Activated T-cell treated with anti-CD3 and anti-CD28 coated beads, Interleukin-2, amount 50 U/mL, for 4 hours (primary cell): ENCODE data around the gene ZNF385C. TPM values are rescaled to one million over a fixed set of nuclear protein-coding genes. Genes with fewer than 3 reads are reported as not detected.
A peak's percentile ranks its signal among the peaks of the same experiment; 100 is the strongest.

ENCODE experiments used
- ATAC-seq, 2 donors: fragments of 200-7000 bp; cut with Tn5 transposase; one replicate each; pipeline ENCODE4 v1.10.0; 2021
- DNase-seq: peaks from one replicate; pipeline ENCODE4 v3.0.0-alpha.2; 2020
- H3K27me3 Mint-ChIP-seq: one replicate; pipeline ENCODE4 v1.8.0; 2021; ENCODE audit warnings: low read depth, mixed read lengths
- H3K36me3 Mint-ChIP-seq: one replicate; pipeline ENCODE4 v1.8.0; 2022; ENCODE audit warnings: mixed read lengths; ENCODE audit not compliant: insufficient read depth
- H3K4me1 Mint-ChIP-seq: one replicate; pipeline ENCODE4 v1.8.0; 2021; ENCODE audit warnings: low read depth, mixed read lengths
- H3K4me3 Mint-ChIP-seq: one replicate; pipeline ENCODE4 v1.8.0; 2021; ENCODE audit warnings: mild to moderate bottlenecking, moderate library complexity, mixed read lengths
- H3K9me3 Mint-ChIP-seq: one replicate; pipeline ENCODE4 v1.8.0; 2021; ENCODE audit warnings: mixed read lengths
- total RNA-seq, 3 donors: library from RNA; stranded (reverse); gene quantifications; one replicate each; pipeline ENCODE4 v1.2.1, GENCODE V29; 2021

Gene ZNF385C
- total RNA-seq, 3 donors from 2014 or later, result 0.29 to 0.43 TPM; not detected in 1

DNA sequence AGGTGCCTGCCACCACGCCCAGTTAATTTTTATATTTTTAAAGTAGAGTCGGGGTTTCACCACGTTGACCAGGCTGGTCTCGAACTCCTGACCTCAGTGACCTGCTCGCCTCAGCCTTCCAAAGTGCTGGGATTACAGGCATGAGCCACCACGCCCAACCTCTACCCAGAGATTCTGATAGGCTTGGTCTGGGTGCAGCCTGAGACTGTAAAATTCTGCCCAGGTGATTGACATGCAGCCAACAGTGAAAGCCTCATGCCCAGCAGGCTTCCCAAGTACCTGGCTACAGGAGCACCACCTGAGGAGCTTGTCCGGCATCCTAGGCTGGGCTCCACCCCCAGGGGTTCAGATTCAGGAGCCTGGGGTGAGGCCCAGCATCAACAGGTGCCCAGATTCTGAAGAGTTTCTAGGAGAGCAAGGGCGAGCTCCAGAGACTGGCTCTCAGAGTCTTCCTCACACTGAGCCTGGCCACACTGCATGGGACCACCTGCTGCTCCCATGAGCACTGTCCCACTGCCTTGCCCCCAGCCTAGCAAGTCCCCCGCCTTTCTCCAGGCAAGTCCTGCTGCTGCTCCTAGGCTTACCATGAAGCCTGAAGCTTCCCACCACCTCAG lies 16.6 kb downstream of the ZNF385C start:
- Mint-ChIP-seq H3K27me3 (no peaks in the 10 kb centered on the region), H3K4me3 (no peak overlapping the region), H3K4me1 (no peaks in the 10 kb centered on the region), H3K9me3 (no peaks in the 10 kb centered on the region), H3K36me3 (no peaks in the 10 kb centered on the region)
- ATAC-seq (no peak), DNase-seq (no peak)

- DNase-seq, result no peak
- Mint-ChIP-seq H3K9me3 (no peaks in the 10 kb centered on the region), H3K36me3 (no peaks in the 10 kb centered on the region), H3K4me3 (no peak overlapping the region), H3K27me3 (no peaks in the 10 kb centered on the region), H3K4me1 (no peaks in the 10 kb centered on the region)
- no peak for ATAC-seq
Observed at GRCh38 chr17:42079541-42079940, 18.7 kb downstream of the ZNF385C start.

DNA sequence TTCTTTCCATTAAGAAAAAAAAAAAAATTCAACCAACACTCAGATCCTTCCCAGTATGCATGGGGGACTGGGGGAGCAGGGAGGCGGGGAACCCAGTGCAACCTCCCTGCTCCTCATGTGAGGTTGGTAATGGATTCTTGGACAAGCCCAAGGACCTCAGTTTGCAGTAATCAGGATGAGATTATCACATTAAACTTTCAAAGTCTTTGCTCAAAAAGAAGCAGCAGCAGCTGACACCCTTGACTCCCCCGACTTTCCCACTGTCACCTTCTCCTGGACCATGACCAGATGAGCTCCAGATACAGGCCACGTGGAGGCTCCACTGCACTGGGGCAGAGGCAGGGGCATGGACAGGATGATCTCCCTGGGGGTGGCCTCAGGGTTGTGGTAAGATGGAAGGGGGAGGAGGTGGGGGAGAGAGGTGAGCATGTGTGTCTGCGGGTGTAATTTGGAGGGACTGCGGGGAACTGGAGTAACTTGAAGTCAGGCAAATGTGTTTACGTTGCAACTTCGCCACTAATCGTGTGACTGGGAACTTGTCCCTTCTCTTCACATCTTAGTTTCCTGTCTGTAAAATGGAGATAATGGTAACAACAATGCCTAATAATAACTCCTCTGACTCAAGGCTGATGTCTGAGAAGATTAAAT lies 19.8 kb downstream of the ZNF385C start:
- Mint-ChIP-seq H3K36me3 (no peaks in the 10 kb centered on the region), H3K9me3 (no peaks in the 10 kb centered on the region), H3K4me3 (no peak overlapping the region), H3K27me3 (peaks cover 6% of the 10 kb centered on the region), H3K4me1 (no peaks in the 10 kb centered on the region)
- ATAC-seq (no peak), DNase-seq (no peak)

DNA sequence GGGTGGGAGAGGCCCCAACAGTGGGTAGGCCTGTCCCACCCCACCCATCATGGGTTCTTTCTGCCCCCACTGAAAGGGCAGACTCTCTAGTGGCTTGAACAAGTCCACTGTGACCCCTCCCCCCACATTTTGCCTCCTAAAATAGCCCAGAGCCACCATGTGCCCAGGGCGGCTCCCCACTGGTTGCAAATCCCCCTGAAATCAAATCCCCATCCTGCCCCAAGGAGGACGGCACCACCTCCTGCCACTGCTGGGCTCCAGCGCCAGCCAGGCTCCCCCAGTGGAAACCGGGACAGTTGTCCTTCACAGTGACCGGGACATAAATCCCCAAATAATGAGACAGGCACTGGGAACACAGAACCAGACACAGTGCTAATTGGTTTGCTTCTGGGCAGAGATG lies 20.5 kb downstream of the ZNF385C start:
- Mint-ChIP-seq H3K4me3 (no peak overlapping the region), H3K4me1 (peaks cover 2% of the 10 kb centered on the region), H3K27me3 (peaks cover 14% of the 10 kb centered on the region), H3K36me3 (no peaks in the 10 kb centered on the region), H3K9me3 (no peaks in the 10 kb centered on the region)
- ATAC-seq (no peak), DNase-seq (no peak)

DNA sequence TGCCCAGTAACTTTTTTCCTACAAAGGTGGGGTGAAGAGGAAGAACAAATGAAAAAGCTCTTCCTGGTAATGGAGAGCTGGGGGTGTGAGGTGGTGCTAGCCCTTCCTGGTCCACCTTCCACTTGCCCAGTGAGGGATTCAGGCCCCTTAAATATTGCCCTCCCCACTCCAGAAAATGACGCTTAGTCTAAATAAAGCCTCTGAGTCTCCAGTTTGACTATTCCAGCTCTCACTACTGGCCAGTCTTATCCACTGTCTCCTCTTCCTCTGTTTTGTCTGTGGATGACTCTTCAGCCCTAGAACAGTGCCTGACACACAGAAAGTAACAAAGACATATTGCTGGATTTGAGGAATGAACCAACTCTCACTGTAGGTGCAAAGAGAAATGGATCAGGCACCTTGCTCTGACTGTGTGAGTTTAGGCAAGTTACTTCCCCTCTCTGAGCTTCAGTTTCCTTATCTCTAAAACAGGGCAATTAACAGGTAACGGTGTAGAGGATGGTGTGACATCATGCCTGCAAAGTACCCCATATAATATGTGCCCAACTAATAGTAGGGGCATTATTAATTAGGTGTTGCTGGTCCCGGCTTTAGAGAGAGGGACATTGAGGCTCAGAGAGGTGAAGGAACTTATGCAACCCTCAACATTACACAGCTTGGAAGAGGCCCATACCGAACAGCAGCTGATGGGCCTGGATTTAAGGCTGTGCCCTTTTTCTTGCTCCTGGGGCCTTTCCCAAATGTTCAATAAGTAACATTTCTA lies 21.3 kb downstream of the ZNF385C start:
- Mint-ChIP-seq H3K9me3 (no peaks in the 10 kb centered on the region), H3K27me3 (peaks cover 16% of the 10 kb centered on the region), H3K36me3 (no peaks in the 10 kb centered on the region), H3K4me1 (peaks cover 2% of the 10 kb centered on the region), H3K4me3 (no peak overlapping the region)
- ATAC-seq (no peak), DNase-seq (no peak)

- H3K9me3 Mint-ChIP-seq, result no peaks in the 10 kb centered on the region
- no peak overlapping the region for H3K4me3 Mint-ChIP-seq
- H3K36me3 Mint-ChIP-seq, result no peaks in the 10 kb centered on the region
- peaks cover 27% of the 10 kb centered on the region for H3K27me3 Mint-ChIP-seq
- peaks cover 2% of the 10 kb centered on the region for H3K4me1 Mint-ChIP-seq
- no peak for ATAC-seq
- no peak for DNase-seq
Observed at GRCh38 chr17:42075789-42076188, 22.5 kb downstream of the ZNF385C start.

DNA sequence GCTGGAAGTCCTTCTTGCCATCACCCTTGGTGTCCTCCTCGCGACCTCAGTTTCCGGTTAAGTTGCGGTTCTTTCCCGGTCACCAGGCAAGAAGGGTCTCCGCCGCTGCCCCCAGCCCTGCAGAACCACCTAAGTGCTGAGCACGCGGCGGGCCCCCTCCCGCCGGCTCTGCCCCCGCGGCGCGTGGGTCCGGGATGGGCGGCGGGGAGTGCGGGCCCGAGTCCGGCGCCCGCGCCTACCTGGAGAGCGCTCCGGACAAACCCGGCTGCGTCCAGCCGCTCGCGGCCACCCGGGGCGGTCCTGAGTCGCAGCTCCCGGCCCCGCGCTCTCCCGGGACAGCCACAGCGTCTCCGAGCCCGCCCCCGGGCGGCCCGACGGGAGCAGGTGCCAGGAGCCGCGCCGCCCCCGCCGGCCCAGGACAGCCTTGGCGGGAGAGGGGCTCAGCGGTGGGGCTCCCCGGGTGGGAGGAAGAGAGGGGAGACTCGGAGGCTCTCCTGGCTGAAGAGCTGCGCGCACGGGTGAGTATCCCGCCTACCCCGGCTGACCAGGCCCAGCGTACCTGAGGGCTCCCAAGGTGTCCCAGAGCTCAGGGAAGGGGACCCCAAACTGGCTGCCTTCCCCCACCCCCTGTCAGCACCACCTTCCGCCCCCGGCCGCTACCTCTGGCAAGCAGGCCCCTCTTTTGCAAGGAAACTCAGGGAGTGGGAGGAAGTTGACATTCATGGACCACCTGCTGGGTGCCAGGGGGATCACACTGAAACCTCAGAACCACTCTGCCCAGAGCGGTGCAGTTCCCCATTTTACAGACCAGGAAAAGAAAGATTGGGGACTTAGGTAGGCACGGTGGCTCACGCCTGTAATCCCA lies 25.7 kb downstream of the ZNF385C start:
- Mint-ChIP-seq H3K36me3 (no peaks in the 10 kb centered on the region), H3K9me3 (no peaks in the 10 kb centered on the region), H3K4me1 (peaks cover 2% of the 10 kb centered on the region), H3K27me3 (peaks cover 28% of the 10 kb centered on the region), H3K4me3 (peak overlapping the region; percentile 26)
- DNase-seq (no peak), ATAC-seq (peak; percentile 25 to 47)

DNA sequence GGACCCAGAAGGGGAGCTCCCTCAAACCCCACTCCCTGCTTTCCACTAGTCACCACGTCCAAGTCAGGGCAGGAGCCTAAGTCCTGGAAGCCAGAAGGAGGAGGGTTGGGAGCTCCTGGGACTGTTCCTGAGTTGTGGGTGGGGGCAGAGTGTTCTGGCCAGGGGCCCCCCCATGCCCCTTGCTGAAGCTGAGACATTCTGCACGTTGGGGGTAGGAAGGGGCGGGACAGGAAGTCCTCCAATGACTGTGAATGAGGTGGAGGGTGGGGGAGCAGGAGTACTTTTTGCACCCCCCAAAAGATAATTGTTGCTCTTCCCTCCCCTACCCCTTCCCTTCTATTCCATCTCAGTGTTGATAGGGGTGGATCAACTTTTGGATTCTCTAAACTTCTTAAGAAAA lies 26.5 kb downstream of the ZNF385C start:
- peaks cover 28% of the 10 kb centered on the region for H3K27me3 Mint-ChIP-seq
- H3K4me3 Mint-ChIP-seq, result no peak overlapping the region
- peak; percentile 26 to 35 for ATAC-seq
- peaks cover 2% of the 10 kb centered on the region for H3K4me1 Mint-ChIP-seq
- DNase-seq, result no peak
- no peaks in the 10 kb centered on the region for H3K9me3 Mint-ChIP-seq
- no peaks in the 10 kb centered on the region for H3K36me3 Mint-ChIP-seq

DNA sequence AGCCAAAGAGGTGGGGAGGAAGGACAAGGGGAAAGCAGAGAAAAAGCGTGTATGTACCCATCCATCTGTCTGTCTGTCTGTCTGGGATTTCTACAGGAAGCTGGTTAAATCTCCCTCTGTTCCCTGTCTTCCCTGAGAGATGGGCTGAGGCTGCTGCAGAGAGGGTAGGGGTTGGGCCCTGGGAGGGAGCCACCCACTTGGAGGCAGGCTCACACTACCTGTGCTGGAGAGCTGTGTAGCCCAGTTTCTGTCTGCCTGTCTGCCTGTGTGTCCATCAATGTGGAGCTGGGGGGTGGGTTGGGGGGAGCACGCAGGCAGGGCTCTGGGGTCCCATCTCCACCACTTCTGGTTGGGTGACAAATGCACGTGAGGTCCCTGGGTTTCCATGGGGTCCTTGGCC lies 29.3 kb downstream of the ZNF385C start:
- DNase-seq (no peak), ATAC-seq (no peak)
- H3K27me3 Mint-ChIP-seq, result peaks cover 27% of the 10 kb centered on the region
- H3K36me3 Mint-ChIP-seq, result no peaks in the 10 kb centered on the region
- H3K4me3 Mint-ChIP-seq, result no peak overlapping the region
- H3K4me1 Mint-ChIP-seq, result peaks cover 7% of the 10 kb centered on the region
- H3K9me3 Mint-ChIP-seq, result no peaks in the 10 kb centered on the region

- Mint-ChIP-seq H3K9me3 (no peaks in the 10 kb centered on the region), H3K4me1 (peaks cover 5% of the 10 kb centered on the region), H3K27me3 (peaks cover 16% of the 10 kb centered on the region), H3K36me3 (no peaks in the 10 kb centered on the region), H3K4me3 (no peak overlapping the region)
- peak; percentile 52 to 57 for ATAC-seq
- DNase-seq, result peak; percentile 71
Observed at GRCh38 chr17:42067371-42068091, 30.7 kb downstream of the ZNF385C start.

DNA sequence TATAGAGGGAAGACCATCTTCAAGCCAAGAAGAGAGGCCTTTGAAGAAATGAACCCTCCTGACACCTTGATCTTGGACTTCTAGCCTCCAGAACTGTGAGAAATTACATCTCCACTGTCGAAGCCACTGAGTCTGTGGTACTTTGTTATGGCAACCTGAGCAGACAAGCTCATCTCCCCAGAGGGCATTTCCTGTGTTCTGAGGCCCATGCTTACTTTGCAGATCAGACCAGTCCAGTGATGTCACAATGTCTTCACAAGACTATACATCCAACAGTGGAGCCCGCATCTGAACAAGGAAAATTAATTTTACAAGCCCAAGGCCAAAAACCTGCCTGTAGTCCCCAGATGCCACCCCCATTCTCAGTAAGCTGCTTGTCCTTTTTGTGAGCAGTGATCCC lies 33.1 kb downstream of the ZNF385C start:
- Mint-ChIP-seq H3K4me3 (no peak overlapping the region), H3K4me1 (peaks cover 5% of the 10 kb centered on the region), H3K9me3 (no peaks in the 10 kb centered on the region), H3K36me3 (no peaks in the 10 kb centered on the region), H3K27me3 (peaks cover 2% of the 10 kb centered on the region)
- DNase-seq, result no peak
- ATAC-seq, result no peak

- no peak overlapping the region for H3K4me3 Mint-ChIP-seq
- peaks cover 4% of the 10 kb centered on the region for H3K27me3 Mint-ChIP-seq
- no peaks in the 10 kb centered on the region for H3K36me3 Mint-ChIP-seq
- peaks cover 5% of the 10 kb centered on the region for H3K4me1 Mint-ChIP-seq
- no peaks in the 10 kb centered on the region for H3K9me3 Mint-ChIP-seq
- ATAC-seq (no peak), DNase-seq (no peak)
Observed at GRCh38 chr17:42062681-42063080, 35.6 kb downstream of the ZNF385C start.

- H3K4me3 Mint-ChIP-seq, result no peak overlapping the region
- peaks cover 4% of the 10 kb centered on the region for H3K27me3 Mint-ChIP-seq
- DNase-seq (no peak), ATAC-seq (no peak)
- no peaks in the 10 kb centered on the region for H3K9me3 Mint-ChIP-seq
- H3K36me3 Mint-ChIP-seq, result no peaks in the 10 kb centered on the region
- peaks cover 5% of the 10 kb centered on the region for H3K4me1 Mint-ChIP-seq
Observed at GRCh38 chr17:42061646-42062487, 36.4 kb downstream of the ZNF385C start.
